ENCODE data around the gene EML5. TPM values are rescaled to one million over a fixed set of nuclear protein-coding genes. Genes with fewer than 3 reads are reported as not detected.

Gene EML5
- total and polyA plus RNA-seq, 2 donors (not counting 3 experiments of a cell fraction or from before 2014, with no cell fraction given), result not detected

DNA sequence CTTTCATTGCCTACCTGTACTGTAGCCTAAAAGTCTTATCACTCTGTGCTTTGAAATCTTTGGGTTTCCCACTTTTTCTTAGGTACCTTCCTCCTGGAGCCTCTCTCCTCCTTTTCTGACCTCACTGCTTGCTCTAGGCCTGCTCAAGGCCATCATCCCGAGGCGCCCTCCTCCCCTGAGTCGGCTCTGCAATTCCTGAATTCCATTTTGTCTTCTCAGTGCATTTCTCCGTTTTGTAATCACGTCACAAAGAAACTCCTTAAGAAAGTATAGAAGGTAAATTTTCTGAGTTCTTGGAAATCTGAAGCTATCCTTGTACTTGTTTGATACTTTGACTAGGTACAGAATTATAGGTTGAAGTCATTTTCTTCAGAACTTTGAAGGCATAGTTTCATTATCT lies 204.7 kb downstream of the EML5 start:
- H3K36me3 ChIP-seq (ENCODE audit: control insufficient read depth in 2 of 2, extremely low read depth in 1 of 2, insufficient read depth in 2 of 2, low read length in 2 of 2), result peaks cover 6 to 14% of the 10 kb centered on the region in 2 experiments
- POLR2A ChIA-PET, result no interaction called here
- intact Hi-C loops (cut with micrococcal nuclease), result no loop called here

More for the DNA sequence above, 204.7 kb downstream of the EML5 start:
- no peak overlapping the region for H2AFZ ChIP-seq (ENCODE audit: low read depth, low read length)
- no TSS peak for BruUV-seq (replicated peaks)
- no peak overlapping the region for H3K9ac ChIP-seq (replicated peaks; ENCODE audit: extremely low read depth, insufficient read depth, low read length)
- dilution Hi-C loops (cut with MboI; ENCODE audit: extremely low pct_ligation_motif_present, low sequenced_read_pairs), result no loop called here
- no peak overlapping the region for H3K4me3 ChIP-seq (replicated peaks in 1 of 3; ENCODE audit: insufficient read depth in 1 of 3, low read depth in 1 of 3, low read length in 3 of 3)
- H3K9me1 ChIP-seq (replicated peaks; ENCODE audit: control insufficient read depth, extremely low read depth, insufficient read depth, low read length), result no peaks in the 10 kb centered on the region
- no peak overlapping the region for H3K4me2 ChIP-seq (ENCODE audit: insufficient read depth, low read length)
- no peak overlapping the region for H3K27ac ChIP-seq (ENCODE audit: insufficient read depth, low read depth, low read length)
- no peaks in the 10 kb centered on the region for H3K4me1 ChIP-seq (ENCODE audit: control insufficient read depth, extremely low read depth, insufficient read depth, low read length)
- TF ChIP-seq JUN (IDR thresholded peaks at IDR 0.05; ENCODE audit: borderline replicate concordance, insufficient read depth, insufficient read length, low read depth) (no peak), EZH2 (IDR thresholded peaks at IDR 0.05; ENCODE audit: borderline replicate concordance, low read depth, low read length, severe bottlenecking) (no peak), GATA2 (IDR thresholded peaks at IDR 0.05; ENCODE audit: insufficient read depth, insufficient read length, low read depth, low read length) (no peak), MYC (IDR thresholded peaks at IDR 0.05; ENCODE audit: low read depth, low read length) (no peak), POLR2A (IDR thresholded peaks at IDR 0.05; ENCODE audit: low read depth, low read length) (no peak), FOS (IDR thresholded peaks at IDR 0.05; ENCODE audit: borderline replicate concordance, insufficient read depth, low read length) (no peak), POLR2AphosphoS5 (IDR thresholded peaks at IDR 0.05; ENCODE audit: insufficient read depth, low read depth, low read length) (no peak)
- TF ChIP-seq, protein P1, sequence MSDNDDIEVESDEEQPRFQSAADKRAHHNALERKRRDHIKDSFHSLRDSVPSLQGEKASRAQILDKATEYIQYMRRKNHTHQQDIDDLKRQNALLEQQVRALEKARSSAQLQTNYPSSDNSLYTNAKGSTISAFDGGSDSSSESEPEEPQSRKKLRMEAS (IDR thresholded peaks at IDR 0.05; ENCODE audit: insufficient read depth, insufficient read length), result no peak
- TF ChIP-seq, protein P2, sequence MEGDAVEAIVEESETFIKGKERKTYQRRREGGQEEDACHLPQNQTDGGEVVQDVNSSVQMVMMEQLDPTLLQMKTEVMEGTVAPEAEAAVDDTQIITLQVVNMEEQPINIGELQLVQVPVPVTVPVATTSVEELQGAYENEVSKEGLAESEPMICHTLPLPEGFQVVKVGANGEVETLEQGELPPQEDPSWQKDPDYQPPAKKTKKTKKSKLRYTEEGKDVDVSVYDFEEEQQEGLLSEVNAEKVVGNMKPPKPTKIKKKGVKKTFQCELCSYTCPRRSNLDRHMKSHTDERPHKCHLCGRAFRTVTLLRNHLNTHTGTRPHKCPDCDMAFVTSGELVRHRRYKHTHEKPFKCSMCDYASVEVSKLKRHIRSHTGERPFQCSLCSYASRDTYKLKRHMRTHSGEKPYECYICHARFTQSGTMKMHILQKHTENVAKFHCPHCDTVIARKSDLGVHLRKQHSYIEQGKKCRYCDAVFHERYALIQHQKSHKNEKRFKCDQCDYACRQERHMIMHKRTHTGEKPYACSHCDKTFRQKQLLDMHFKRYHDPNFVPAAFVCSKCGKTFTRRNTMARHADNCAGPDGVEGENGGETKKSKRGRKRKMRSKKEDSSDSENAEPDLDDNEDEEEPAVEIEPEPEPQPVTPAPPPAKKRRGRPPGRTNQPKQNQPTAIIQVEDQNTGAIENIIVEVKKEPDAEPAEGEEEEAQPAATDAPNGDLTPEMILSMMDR (IDR thresholded peaks at IDR 0.05; ENCODE audit: extremely low read depth in 1 of 2, insufficient read depth in 1 of 2, low read depth in 1 of 2, low read length in 2 of 2), result no peak
- H3K9me3 ChIP-seq (replicated peaks; ENCODE audit: control insufficient read depth, insufficient read depth, low read length), result no peaks in the 10 kb centered on the region
- CTCF ChIA-PET, result no interaction called here
- no peaks in the 10 kb centered on the region for H4K20me1 ChIP-seq (replicated peaks; ENCODE audit: control insufficient read depth, extremely low read depth, insufficient read depth, low read length)
- FAIRE-seq, result no peak
- DNase-seq (ENCODE audit: low read depth, low spot score), result no peak
- no peaks in the 10 kb centered on the region for H3K79me2 ChIP-seq (ENCODE audit: control insufficient read depth, insufficient read depth, low read length)
- H3K27me3 ChIP-seq (ENCODE audit: control insufficient read depth in 2 of 2, insufficient read depth in 2 of 2, low read length in 2 of 2), result no peaks in the 10 kb centered on the region

Measured in endothelial cell of umbilical vein (primary cell).